Cardiac fibroblast (primary cell): ENCODE results near the gene MICU2.

Source experiments
- DNase-seq, 2 donors: peaks; one replicate each; pipeline versions ENCODE4 v3.0.0 to v3.0.0-alpha.2; 2010; ENCODE audit warnings: low read depth in 2 of 2
- H3K4me3 ChIP-seq, 2 donors: replicated peaks in 1 of 2; 1 replicate in 1 of 2; 2 replicates in 1 of 2; pipeline ENCODE4 v1.5.1; 2011; ENCODE audit warnings: low read depth in 2 of 2, low read length in 2 of 2, mild to moderate bottlenecking in 2 of 2, moderate library complexity in 1 of 2
- CTCF ChIP-seq: IDR thresholded peaks from one replicate; pipeline ENCODE4 v1.5.1; 2011; ENCODE audit warnings: low read depth, mild to moderate bottlenecking, low read length, inconsistent platforms

The MICU2 gene

GRCh38 chr13:21583478-21583877 lies 20.5 kb downstream of the MICU2 start:
- no peak for TF ChIP-seq CTCF
- no peak overlapping the region for H3K4me3 ChIP-seq
- DNase-seq = peak; percentile 46 to 78

- TF ChIP-seq CTCF = no peak
- DNase-seq = no peak
- H3K4me3 ChIP-seq = no peak overlapping the region
Observed at GRCh38 chr13:21580736-21581135, 23.2 kb downstream of the MICU2 start.

GRCh38 chr13:21579754-21580316 lies 24.1 kb downstream of the MICU2 start:
- H3K4me3 ChIP-seq = no peak overlapping the region
- no peak for DNase-seq
- TF ChIP-seq CTCF = no peak

- no peak overlapping the region for H3K4me3 ChIP-seq
- TF ChIP-seq CTCF = no peak
- DNase-seq = no peak
Observed at GRCh38 chr13:21578748-21579147, 25.2 kb downstream of the MICU2 start.

GRCh38 chr13:21576426-21576825 lies 27.5 kb downstream of the MICU2 start:
- no peak for TF ChIP-seq CTCF
- peak in 1 of 2 donors; percentile 18 for DNase-seq
- no peak overlapping the region for H3K4me3 ChIP-seq

- no peak for TF ChIP-seq CTCF
- no peak for DNase-seq
- H3K4me3 ChIP-seq = no peak overlapping the region
Observed at GRCh38 chr13:21573920-21574712, 29.9 kb downstream of the MICU2 start.
